GM12878 (cell line): ENCODE results near the gene PLXNA2.

Experiments
- GABPA ChIP-seq: IDR thresholded peaks from 2 replicates; pipeline ENCODE4 v1.6.1; 2014; ENCODE audit warnings: antibody characterized with exemption, low read depth, mild to moderate bottlenecking, inconsistent platforms
- SPI1 ChIP-seq: IDR thresholded peaks from 2 replicates; pipeline ENCODE4 v1.6.1; 2011; ENCODE audit warnings: low read depth, mild to moderate bottlenecking, low read length, moderate library complexity, borderline replicate concordance; ENCODE audit not compliant: insufficient read depth
- TF ChIP-seq, protein P1 (sequence below): IDR thresholded peaks from 2 replicates; pipeline ENCODE4 v1.6.1; 2012; ENCODE audit warnings: low read depth, low read length, improper control_type of control experiment

DNA sequence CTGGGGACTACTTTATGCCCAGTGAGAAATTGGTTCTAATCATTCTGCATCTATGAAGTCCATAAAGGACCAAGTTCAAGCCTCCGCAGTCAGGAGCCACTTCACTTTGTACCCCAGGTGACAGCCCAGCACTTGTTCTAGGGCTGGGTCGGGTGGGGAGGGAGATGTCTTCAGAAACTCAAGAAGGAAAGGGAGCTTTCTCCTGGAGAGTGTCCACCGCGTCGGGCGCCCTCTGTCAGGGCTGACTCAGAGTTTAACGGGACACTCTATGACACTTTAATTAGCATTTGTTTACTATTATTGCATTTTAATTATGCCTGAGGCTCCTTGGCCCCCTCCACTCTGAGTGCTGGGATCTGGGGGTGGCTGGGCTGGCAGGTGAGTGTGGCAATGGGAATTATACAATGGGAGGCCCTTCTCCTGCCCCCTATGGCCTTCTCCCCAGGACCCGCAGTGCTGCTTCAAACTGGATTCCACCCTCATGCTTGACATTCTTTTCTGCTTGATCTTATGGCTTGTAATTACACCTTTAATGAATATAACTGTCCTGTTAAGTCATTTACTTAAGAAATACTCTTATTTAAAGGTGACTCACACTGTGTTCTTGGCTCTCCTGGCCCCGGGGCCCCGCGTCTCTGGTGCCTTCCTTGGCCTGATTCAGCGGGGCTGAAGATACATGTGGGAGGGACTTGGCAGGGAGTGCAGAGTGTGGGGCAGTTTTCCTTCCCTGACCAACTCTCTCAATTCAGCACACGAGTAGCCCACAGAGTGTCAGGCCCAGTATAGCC, 136.6 kb downstream of the PLXNA2 start:
- TF ChIP-seq SPI1 (no peak), GABPA (no peak)
- TF ChIP-seq, protein P1, sequence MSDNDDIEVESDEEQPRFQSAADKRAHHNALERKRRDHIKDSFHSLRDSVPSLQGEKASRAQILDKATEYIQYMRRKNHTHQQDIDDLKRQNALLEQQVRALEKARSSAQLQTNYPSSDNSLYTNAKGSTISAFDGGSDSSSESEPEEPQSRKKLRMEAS: no peak
